GM12892 (cell line): ENCODE results near the gene ITM2A.

Experiments used
- POLR2A ChIP-seq: IDR thresholded peaks from 2 replicates; pipeline ENCODE4 v1.6.1; 2011; ENCODE audit warnings: low read depth, low read length, control low read depth
- POLR2AphosphoS5 ChIP-seq: IDR thresholded peaks from 2 replicates; pipeline ENCODE4 v1.6.1; 2011; ENCODE audit warnings: low read depth, low read length, control low read depth
- TAF1 ChIP-seq: IDR thresholded peaks from 2 replicates; pipeline ENCODE4 v1.6.1; 2011; ENCODE audit warnings: low read depth, mild to moderate bottlenecking, control low read depth, low read length, borderline replicate concordance

DNA sequence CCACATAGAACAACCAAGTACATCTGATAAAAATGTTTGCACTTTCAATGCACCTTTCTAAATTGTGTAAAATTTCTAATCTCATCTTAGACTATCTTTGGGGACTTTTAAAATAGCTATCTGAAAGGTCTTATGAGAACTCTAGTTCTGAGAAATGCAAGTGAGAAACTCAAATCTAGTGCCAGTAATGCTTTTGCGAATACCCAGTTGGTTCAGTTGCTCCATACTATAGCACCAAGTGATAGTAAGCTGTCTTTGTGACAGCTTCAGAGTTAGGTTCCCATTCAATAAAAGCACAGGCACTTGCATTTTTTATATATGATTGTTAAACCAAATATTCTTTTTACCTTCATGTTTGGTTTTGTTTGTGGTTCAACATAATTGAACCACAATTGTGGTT is 4.5 kb upstream of the ITM2A start:
- TF ChIP-seq POLR2A (no peak), TAF1 (no peak), POLR2AphosphoS5 (no peak)
